Measurements from ENCODE around the gene TRIM49D2.
"Not testable (repeated sequence)": the region's sequence is repeated elsewhere in the genome, so short reads cannot be mapped to it uniquely, and the experiment has no call there.

Gene TRIM49D2

GRCh38 chr11:89923764-89924163, at the start of gene TRIM49D2:
TRIM49D2 (plus strand) TSS chr11:89924064; CDS start chr11:89926762, 2,698 bp downstream.
- DNase-seq, result not testable (repeated sequence)

GRCh38 chr11:89877511-89877910, 46.4 kb upstream of the TRIM49D2 start:
- DNase-seq, result not testable (repeated sequence)

DNA sequence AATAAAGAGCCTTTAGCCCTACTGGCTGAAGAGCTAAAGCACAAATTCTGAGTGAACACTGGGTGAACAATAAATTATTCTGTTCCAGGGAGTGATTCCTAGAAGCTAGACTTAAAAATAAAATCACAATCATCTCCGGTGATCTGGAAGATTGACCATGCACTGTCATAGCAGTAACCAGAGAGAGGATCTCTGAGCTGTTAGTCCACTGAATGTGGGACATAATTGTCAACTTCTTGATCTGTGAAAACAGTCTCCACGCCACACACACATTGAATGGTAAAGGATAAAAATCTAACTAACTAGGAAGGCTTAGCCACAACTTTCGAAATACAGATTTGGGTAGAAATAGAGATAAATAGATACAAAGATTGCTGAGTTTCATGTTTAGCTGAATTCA, 30.6 kb upstream of the TRIM49D2 start:
- DNase-seq, result not testable (repeated sequence)

GRCh38 chr11:89900809-89901208, 23.1 kb upstream of the TRIM49D2 start:
- DNase-seq, result not testable (repeated sequence)

GRCh38 chr11:89922195-89922660, 1.6 kb upstream of the TRIM49D2 start, which contains the start of gene TRIM49D1:
TRIM49D1 (minus strand) TSS chr11:89922245; CDS start chr11:89917710, 4,535 bp downstream.
- DNase-seq, result no peak

- DNase-seq, result not testable (repeated sequence)
Observed at GRCh38 chr11:89960833-89961232, 37.0 kb downstream of the TRIM49D2 start.

DNA sequence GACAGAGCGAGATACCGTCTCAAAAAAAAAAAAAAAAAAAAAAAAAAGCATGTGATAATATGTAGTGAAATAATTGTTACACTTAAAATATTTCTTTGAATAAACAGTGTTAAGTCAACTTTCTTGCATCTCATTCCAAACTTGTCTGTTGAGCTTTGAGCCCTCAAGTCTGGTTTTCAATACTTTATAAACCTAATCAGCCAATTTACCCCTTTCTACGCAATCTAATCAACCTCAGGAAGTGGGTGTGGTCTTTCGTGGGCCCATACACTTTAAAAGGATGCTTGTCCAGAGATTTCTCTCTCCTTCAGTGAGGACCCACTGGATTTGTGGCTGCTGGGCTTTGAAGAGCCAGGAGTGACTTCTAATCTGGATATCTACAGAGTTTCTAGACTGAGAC, 41.9 kb downstream of the TRIM49D2 start, which contains the start of gene TRIM64:
Gene TRIM64 (plus strand): TSS at position 301 of the 400 bp plus-strand sequence. CDS start 2,467 bp downstream, outside the sequence.
- not testable (repeated sequence) for DNase-seq

Data from MV-4-11 (cell line).